Neural cell (in vitro differentiated cells): ENCODE results near the gene NR1I3.

ENCODE experiments used
- MXI1 ChIP-seq: fragments of 450-650 bp; conservative IDR thresholded peaks from 2 replicates; pipeline ENCODE4 v1.6.1; 2014; ENCODE audit warnings: antibody characterized with exemption, mild to moderate bottlenecking; ENCODE audit not compliant: poor library complexity, severe bottlenecking
- TF ChIP-seq, protein P1 (sequence below): fragments of 450-650 bp; IDR thresholded peaks from 2 replicates; pipeline ENCODE4 v1.5.1; 2014; ENCODE audit warnings: antibody characterized with exemption, mild to moderate bottlenecking, moderate library complexity; ENCODE audit not compliant: poor library complexity, severe bottlenecking
- TF ChIP-seq, protein P2 (sequence below): IDR thresholded peaks from 2 replicates; pipeline ENCODE4 v1.6.1; 2012; ENCODE audit warnings: borderline replicate concordance

GRCh38 chr1:161189036-161189435, 49.0 kb downstream of the NR1I3 start:
- TF ChIP-seq, protein P1, sequence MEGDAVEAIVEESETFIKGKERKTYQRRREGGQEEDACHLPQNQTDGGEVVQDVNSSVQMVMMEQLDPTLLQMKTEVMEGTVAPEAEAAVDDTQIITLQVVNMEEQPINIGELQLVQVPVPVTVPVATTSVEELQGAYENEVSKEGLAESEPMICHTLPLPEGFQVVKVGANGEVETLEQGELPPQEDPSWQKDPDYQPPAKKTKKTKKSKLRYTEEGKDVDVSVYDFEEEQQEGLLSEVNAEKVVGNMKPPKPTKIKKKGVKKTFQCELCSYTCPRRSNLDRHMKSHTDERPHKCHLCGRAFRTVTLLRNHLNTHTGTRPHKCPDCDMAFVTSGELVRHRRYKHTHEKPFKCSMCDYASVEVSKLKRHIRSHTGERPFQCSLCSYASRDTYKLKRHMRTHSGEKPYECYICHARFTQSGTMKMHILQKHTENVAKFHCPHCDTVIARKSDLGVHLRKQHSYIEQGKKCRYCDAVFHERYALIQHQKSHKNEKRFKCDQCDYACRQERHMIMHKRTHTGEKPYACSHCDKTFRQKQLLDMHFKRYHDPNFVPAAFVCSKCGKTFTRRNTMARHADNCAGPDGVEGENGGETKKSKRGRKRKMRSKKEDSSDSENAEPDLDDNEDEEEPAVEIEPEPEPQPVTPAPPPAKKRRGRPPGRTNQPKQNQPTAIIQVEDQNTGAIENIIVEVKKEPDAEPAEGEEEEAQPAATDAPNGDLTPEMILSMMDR: no peak
- no peak for TF ChIP-seq MXI1
- TF ChIP-seq, protein P2, sequence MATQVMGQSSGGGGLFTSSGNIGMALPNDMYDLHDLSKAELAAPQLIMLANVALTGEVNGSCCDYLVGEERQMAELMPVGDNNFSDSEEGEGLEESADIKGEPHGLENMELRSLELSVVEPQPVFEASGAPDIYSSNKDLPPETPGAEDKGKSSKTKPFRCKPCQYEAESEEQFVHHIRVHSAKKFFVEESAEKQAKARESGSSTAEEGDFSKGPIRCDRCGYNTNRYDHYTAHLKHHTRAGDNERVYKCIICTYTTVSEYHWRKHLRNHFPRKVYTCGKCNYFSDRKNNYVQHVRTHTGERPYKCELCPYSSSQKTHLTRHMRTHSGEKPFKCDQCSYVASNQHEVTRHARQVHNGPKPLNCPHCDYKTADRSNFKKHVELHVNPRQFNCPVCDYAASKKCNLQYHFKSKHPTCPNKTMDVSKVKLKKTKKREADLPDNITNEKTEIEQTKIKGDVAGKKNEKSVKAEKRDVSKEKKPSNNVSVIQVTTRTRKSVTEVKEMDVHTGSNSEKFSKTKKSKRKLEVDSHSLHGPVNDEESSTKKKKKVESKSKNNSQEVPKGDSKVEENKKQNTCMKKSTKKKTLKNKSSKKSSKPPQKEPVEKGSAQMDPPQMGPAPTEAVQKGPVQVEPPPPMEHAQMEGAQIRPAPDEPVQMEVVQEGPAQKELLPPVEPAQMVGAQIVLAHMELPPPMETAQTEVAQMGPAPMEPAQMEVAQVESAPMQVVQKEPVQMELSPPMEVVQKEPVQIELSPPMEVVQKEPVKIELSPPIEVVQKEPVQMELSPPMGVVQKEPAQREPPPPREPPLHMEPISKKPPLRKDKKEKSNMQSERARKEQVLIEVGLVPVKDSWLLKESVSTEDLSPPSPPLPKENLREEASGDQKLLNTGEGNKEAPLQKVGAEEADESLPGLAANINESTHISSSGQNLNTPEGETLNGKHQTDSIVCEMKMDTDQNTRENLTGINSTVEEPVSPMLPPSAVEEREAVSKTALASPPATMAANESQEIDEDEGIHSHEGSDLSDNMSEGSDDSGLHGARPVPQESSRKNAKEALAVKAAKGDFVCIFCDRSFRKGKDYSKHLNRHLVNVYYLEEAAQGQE: no peak
